Endometrial microvascular endothelial cells (primary cell): ENCODE results near the gene CDH4. TPM values are rescaled to one million over a fixed set of nuclear protein-coding genes. Genes with fewer than 3 reads are reported as not detected.

Source experiments
- in situ Hi-C: cut with HindIII; loops from 2 replicates; pipeline ENCODE4 v1.10.0; 2017; ENCODE audit warnings: low sequenced_read_pairs, low pct_unique_long_range_greater_than_20kb; ENCODE audit errors: inconsistent ontology term
- total RNA-seq: library from RNA; depleted of rRNA; stranded (reverse); fragments of >200 nt; gene quantifications from one replicate; pipeline ENCODE4 v1.2.3, GENCODE V29; 2015; ENCODE audit errors: inconsistent ontology term

The CDH4 gene
- total RNA-seq, 1 donor from 2014 or later, result 31.2 TPM

- in situ Hi-C loops, result no loop called here
These were observed 446.8 kb downstream of the CDH4 start for GRCh38 chr20:61698598-61699494.

GRCh38 chr20:61699495-61700374, 447.7 kb downstream of the CDH4 start:
- in situ Hi-C loops, result no loop called here

- in situ Hi-C loops, result no loop called here
These were observed 448.6 kb downstream of the CDH4 start for GRCh38 chr20:61700595-61701140.

GRCh38 chr20:61701401-61701800, 449.3 kb downstream of the CDH4 start:
- in situ Hi-C loops, result no loop called here

GRCh38 chr20:61701802-61702201, 449.7 kb downstream of the CDH4 start:
- in situ Hi-C loops, result no loop called here

GRCh38 chr20:61702246-61702645, 450.2 kb downstream of the CDH4 start:
- in situ Hi-C loops, result no loop called here

- in situ Hi-C loops, result no loop called here
These were observed 452.6 kb downstream of the CDH4 start for GRCh38 chr20:61704661-61705060.

- in situ Hi-C loops, result no loop called here
These were observed 453.6 kb downstream of the CDH4 start for GRCh38 chr20:61705386-61706258.

- in situ Hi-C loops, result no loop called here
These were observed 454.3 kb downstream of the CDH4 start for GRCh38 chr20:61706259-61706961.

GRCh38 chr20:61708891-61709290, 456.8 kb downstream of the CDH4 start:
- in situ Hi-C loops, result no loop called here

- in situ Hi-C loops, result no loop called here
These were observed 458.0 kb downstream of the CDH4 start for GRCh38 chr20:61710108-61710507.

- in situ Hi-C loops, result no loop called here
These were observed 460.6 kb downstream of the CDH4 start for GRCh38 chr20:61712688-61713087.

GRCh38 chr20:61718361-61719005, 466.4 kb downstream of the CDH4 start:
- in situ Hi-C loops, result no loop called here

- in situ Hi-C loops, result no loop called here
These were observed 467.8 kb downstream of the CDH4 start for GRCh38 chr20:61719691-61720347.

- in situ Hi-C loops, result no loop called here
These were observed 468.3 kb downstream of the CDH4 start for GRCh38 chr20:61720348-61720696.

GRCh38 chr20:61722146-61722678, 470.2 kb downstream of the CDH4 start:
- in situ Hi-C loops, result no loop called here
